ENCODE data around the gene PSME2.

PSME2 gene

DNA sequence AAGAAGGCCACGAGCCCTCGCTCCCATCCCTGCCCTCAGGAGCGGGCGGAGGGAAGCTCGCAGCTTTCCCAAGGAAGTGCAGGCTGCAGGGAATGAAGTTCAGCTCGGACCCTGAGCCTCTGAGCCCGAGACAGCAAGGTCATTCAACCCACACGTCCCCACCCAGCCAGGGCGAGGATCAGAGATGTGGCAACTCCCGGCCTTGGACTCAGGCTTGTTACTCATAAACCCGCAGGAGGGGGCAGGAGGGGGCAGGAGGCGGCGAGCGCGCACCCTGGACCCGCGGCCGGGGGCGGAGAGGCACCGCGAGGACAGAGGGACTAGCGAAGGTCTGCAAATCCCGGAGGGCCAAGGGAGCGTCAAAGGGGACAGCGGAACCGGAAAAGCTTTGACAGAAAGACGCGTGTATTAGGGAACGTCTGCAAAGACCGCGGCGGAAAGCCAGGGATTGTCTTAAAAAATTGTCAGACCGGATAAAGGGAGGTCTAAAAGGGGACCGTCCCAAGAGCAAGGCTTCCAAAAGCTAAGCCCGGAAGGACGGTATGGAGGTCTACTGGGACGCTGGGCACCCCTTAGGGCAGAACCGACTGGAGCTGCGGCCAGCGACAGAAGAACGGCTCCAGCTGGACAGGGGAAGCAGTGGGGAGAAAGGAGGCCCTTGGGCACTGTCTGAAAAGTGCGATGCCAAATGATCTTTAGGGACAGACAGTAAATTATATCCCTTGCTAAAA, 32.4 kb downstream of the PSME2 start:
- Histone ChIP-seq H3K4me3 (replicated peaks; ENCODE audit: insufficient read depth, low read length) (peak overlapping the region; percentile 65), H3K27me3 (ENCODE audit: insufficient read depth, poor library complexity, severe bottlenecking) (no peaks in the 10 kb centered on the region), H3K27ac (replicated peaks) (peak overlapping the region; percentile 97)
- TF ChIP-seq SPI1 (IDR thresholded peaks at IDR 0.05; ENCODE audit: borderline replicate concordance, low read depth) (0 out of 2 replicates have a peak, but pooled peaks have one; percentile 8), GABPA (IDR thresholded peaks at IDR 0.05; ENCODE audit: low read depth) (peak; percentile 78), POLR2AphosphoS5 (IDR thresholded peaks at IDR 0.05; ENCODE audit: low read depth) (peak; percentile 76; the same call in 1 of the 2 replicates)
- TF ChIP-seq, protein P1, sequence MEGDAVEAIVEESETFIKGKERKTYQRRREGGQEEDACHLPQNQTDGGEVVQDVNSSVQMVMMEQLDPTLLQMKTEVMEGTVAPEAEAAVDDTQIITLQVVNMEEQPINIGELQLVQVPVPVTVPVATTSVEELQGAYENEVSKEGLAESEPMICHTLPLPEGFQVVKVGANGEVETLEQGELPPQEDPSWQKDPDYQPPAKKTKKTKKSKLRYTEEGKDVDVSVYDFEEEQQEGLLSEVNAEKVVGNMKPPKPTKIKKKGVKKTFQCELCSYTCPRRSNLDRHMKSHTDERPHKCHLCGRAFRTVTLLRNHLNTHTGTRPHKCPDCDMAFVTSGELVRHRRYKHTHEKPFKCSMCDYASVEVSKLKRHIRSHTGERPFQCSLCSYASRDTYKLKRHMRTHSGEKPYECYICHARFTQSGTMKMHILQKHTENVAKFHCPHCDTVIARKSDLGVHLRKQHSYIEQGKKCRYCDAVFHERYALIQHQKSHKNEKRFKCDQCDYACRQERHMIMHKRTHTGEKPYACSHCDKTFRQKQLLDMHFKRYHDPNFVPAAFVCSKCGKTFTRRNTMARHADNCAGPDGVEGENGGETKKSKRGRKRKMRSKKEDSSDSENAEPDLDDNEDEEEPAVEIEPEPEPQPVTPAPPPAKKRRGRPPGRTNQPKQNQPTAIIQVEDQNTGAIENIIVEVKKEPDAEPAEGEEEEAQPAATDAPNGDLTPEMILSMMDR (IDR thresholded peaks at IDR 0.05; ENCODE audit: insufficient read depth, low read length), result no peak
- TF ChIP-seq, protein P2, sequence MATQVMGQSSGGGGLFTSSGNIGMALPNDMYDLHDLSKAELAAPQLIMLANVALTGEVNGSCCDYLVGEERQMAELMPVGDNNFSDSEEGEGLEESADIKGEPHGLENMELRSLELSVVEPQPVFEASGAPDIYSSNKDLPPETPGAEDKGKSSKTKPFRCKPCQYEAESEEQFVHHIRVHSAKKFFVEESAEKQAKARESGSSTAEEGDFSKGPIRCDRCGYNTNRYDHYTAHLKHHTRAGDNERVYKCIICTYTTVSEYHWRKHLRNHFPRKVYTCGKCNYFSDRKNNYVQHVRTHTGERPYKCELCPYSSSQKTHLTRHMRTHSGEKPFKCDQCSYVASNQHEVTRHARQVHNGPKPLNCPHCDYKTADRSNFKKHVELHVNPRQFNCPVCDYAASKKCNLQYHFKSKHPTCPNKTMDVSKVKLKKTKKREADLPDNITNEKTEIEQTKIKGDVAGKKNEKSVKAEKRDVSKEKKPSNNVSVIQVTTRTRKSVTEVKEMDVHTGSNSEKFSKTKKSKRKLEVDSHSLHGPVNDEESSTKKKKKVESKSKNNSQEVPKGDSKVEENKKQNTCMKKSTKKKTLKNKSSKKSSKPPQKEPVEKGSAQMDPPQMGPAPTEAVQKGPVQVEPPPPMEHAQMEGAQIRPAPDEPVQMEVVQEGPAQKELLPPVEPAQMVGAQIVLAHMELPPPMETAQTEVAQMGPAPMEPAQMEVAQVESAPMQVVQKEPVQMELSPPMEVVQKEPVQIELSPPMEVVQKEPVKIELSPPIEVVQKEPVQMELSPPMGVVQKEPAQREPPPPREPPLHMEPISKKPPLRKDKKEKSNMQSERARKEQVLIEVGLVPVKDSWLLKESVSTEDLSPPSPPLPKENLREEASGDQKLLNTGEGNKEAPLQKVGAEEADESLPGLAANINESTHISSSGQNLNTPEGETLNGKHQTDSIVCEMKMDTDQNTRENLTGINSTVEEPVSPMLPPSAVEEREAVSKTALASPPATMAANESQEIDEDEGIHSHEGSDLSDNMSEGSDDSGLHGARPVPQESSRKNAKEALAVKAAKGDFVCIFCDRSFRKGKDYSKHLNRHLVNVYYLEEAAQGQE (IDR thresholded peaks at IDR 0.05; ENCODE audit: insufficient replicate concordance, low read depth), result peak; percentile 47
- DNase-seq (ENCODE audit: low read depth in 1 of 2, low spot score in 1 of 2), result peak; percentile 79 to 93

DNA sequence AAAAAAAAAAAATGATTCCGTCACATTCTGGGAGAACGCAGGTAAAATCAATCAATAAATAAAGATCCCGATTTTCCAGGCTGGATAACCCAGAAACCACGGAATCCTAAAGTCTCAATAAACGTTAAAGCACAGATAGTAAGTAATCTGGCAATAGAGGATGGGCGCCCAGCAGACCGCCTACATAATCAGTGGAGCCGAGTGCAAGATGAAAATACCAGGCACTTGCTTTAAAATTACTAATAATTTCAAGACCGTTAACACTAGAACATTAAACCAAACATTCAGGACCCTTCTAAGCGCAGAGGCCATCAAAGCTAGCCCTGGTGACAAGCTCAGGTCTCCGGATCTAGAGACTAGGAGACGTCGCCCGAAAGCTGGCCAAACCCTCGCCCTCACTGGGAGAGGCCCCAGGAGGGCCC, 33.0 kb downstream of the PSME2 start:
- TF ChIP-seq GABPA (IDR thresholded peaks at IDR 0.05; ENCODE audit: low read depth) (no peak), SPI1 (IDR thresholded peaks at IDR 0.05; ENCODE audit: borderline replicate concordance, low read depth) (no peak), POLR2AphosphoS5 (IDR thresholded peaks at IDR 0.05; ENCODE audit: low read depth) (no peak)
- TF ChIP-seq, protein P1 (IDR thresholded peaks at IDR 0.05; ENCODE audit: insufficient read depth, low read length), result no peak
- peak overlapping the region; percentile 97 for H3K27ac ChIP-seq (replicated peaks)
- no peak for DNase-seq (ENCODE audit: low read depth in 1 of 2, low spot score in 1 of 2)
- peak overlapping the region; percentile 65 for H3K4me3 ChIP-seq (replicated peaks; ENCODE audit: insufficient read depth, low read length)
- H3K27me3 ChIP-seq (ENCODE audit: insufficient read depth, poor library complexity, severe bottlenecking), result no peaks in the 10 kb centered on the region

DNA sequence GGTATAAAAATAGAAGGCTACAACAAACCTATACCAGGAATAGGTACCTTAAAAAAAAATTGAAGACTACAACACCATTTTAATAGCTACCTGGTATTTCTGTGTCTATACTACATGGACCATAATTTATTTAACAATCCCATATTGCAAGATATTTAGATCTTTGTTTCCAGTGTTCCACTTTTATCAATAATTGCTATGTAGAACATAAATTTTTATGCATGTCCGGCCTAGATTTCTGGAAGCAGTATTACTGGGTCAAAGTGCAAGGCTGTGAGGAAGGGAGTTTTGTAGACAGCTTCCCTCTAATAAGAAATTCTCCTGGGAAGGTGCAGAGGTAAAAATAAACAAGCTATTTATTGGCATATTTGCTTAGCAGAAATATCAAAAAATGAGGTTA, 35.9 kb downstream of the PSME2 start:
- no peak for TF ChIP-seq POLR2AphosphoS5 (IDR thresholded peaks at IDR 0.05; ENCODE audit: low read depth)
- no peak for TF ChIP-seq GABPA (IDR thresholded peaks at IDR 0.05; ENCODE audit: low read depth)
- TF ChIP-seq, protein P2 (IDR thresholded peaks at IDR 0.05; ENCODE audit: insufficient replicate concordance, low read depth), result no peak
- no peak for TF ChIP-seq SPI1 (IDR thresholded peaks at IDR 0.05; ENCODE audit: borderline replicate concordance, low read depth)
- TF ChIP-seq, protein P1 (IDR thresholded peaks at IDR 0.05; ENCODE audit: insufficient read depth, low read length), result no peak
- no peak overlapping the region for H3K4me3 ChIP-seq (replicated peaks; ENCODE audit: insufficient read depth, low read length)
- H3K27ac ChIP-seq (replicated peaks), result no peak overlapping the region
- no peaks in the 10 kb centered on the region for H3K27me3 ChIP-seq (ENCODE audit: insufficient read depth, poor library complexity, severe bottlenecking)
- DNase-seq (ENCODE audit: low read depth in 1 of 2, low spot score in 1 of 2), result no peak
